ENCODE data around the gene SCN10A.

SCN10A gene

GRCh38 chr3:38717355-38718240, 98.4 kb downstream of the SCN10A start:
- DNase-seq: no peak

GRCh38 chr3:38713121-38713520, 102.9 kb downstream of the SCN10A start:
- DNase-seq: no peak

- DNase-seq: no peak
These were observed 104.7 kb downstream of the SCN10A start for GRCh38 chr3:38711321-38711720.

GRCh38 chr3:38707730-38708129, 108.3 kb downstream of the SCN10A start:
- peak in 1 of 2 experiments; percentile 6 for DNase-seq

GRCh38 chr3:38706961-38707360, 109.1 kb downstream of the SCN10A start:
- DNase-seq: no peak

GRCh38 chr3:38702231-38702630, 113.8 kb downstream of the SCN10A start:
- no peak for DNase-seq

- peak in 1 of 2 experiments; percentile 5 for DNase-seq
These were observed 117.3 kb downstream of the SCN10A start for GRCh38 chr3:38698760-38699159.

- no peak for DNase-seq
These were observed 118.0 kb downstream of the SCN10A start for GRCh38 chr3:38698061-38698460.

- DNase-seq: no peak
These were observed 120.0 kb downstream of the SCN10A start for GRCh38 chr3:38696034-38696433.

GRCh38 chr3:38690185-38690584, 125.8 kb downstream of the SCN10A start:
- DNase-seq: no peak

GRCh38 chr3:38689774-38690173, 126.2 kb downstream of the SCN10A start:
- DNase-seq: no peak

GRCh38 chr3:38689346-38689745, 126.7 kb downstream of the SCN10A start:
- DNase-seq: no peak

- DNase-seq: no peak
These were observed 128.7 kb downstream of the SCN10A start for GRCh38 chr3:38687321-38687720.

GRCh38 chr3:38684546-38684945, 131.5 kb downstream of the SCN10A start:
- no peak for DNase-seq

- no peak for DNase-seq
These were observed 146.3 kb downstream of the SCN10A start for GRCh38 chr3:38669668-38670067.

GRCh38 chr3:38662544-38662943, 153.5 kb downstream of the SCN10A start:
- DNase-seq: peak; percentile 24 to 73

- no peak for DNase-seq
These were observed 157.2 kb downstream of the SCN10A start for GRCh38 chr3:38658841-38659240.

GRCh38 chr3:38657369-38657768, 158.6 kb downstream of the SCN10A start:
- no peak for DNase-seq

- DNase-seq: peak; percentile 73 to 78
These were observed 160.2 kb downstream of the SCN10A start for GRCh38 chr3:38655708-38656300.

- DNase-seq: no peak
These were observed 162.1 kb downstream of the SCN10A start for GRCh38 chr3:38653685-38654537.

GRCh38 chr3:38652934-38653333, 163.1 kb downstream of the SCN10A start:
- DNase-seq: no peak

- peak; percentile 52 to 64 for DNase-seq
These were observed 164.7 kb downstream of the SCN10A start for GRCh38 chr3:38651153-38651789.
